HG02642 (cell line): ENCODE results near the gene ACTR3.

Experiments
- ATAC-seq: cut with Tn5 transposase; IDR thresholded peaks from one replicate; pipeline ENCODE4 v1.9.1; 2021; ENCODE audit warnings: mild to moderate bottlenecking; ENCODE audit not compliant: unreplicated experiment, poor library complexity

Gene ACTR3

DNA sequence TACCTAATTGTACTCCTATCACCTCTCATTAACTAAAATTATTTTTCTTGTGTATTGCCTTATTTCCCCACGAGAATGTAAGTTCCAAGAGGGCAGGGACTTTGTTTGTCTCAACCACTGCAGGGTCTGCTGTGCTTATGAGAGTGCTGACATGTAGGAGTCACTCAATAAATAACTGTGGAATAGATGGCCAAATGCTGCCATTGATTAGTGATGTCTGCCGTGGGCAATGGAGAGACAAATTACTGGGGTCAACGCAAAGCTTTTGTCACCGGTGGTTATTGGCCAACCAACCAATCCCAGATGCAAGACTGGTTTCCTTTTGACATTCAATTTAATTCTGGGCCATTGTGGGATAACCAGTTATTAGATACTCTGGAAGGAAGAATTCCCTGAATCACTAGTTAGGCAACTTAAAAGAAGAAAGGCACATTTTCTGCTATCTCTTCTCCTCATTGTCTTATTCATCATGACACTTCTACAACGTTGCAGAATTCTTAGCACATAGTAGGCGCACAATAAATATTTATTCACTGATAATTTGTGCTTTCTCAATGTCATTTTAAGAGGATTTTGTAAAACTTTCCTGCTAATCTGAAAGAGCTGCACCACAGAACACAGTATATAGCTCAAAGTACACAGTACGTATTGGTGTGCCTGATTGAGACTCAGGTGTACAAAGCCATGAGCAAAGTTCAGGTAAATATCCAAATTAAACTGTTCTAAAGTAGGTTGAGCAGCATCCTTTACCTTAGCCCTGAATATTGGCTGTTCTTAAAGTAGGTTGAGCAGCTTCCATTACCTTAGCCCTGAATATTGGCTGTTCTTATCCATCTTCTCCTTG, 95.9 kb downstream of the ACTR3 start:
- no peak for ATAC-seq

DNA sequence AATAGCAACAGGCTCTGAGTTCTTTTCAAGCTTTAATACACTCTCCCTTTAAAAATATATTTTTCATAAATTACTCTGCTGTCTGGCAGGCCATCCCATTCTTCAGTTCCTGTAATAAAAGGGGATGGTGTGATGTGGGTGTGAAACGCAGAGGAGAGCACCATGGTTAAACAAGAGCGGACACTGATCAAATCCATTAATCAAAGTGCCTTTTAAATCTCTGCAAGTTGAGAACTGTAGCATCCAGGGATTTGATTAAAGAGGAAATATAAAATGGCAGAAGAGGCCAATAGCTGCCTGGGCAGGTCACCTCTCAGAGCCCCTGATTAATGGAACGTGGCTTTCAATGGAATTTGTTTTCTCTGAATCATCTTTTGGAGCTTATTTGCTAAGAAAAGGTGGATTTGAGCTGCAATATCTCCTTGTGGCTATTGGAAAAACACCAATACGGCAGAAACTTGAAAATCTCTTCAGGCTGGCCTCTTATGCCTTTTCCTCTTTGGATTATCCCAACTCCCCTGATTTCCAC, 96.9 kb downstream of the ACTR3 start:
- ATAC-seq: no peak

DNA sequence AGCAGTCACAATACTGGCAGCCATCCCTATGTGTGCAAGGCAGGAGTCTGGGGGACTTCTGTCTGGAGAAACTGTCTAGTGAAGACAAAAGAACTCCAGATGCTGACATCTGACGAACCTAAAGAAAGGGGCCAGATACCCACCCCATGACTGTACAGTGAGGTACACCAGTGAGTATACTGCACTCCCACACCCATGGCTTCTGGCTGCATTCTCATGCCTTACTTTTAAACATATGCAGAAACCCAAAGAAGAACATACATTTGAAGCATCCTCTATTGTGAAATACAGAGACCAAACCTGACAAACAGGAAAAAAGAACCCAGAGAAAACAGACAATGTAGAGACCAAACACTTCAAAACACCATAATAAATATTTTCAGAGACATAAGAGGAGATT, 102.2 kb downstream of the ACTR3 start:
- no peak for ATAC-seq

DNA sequence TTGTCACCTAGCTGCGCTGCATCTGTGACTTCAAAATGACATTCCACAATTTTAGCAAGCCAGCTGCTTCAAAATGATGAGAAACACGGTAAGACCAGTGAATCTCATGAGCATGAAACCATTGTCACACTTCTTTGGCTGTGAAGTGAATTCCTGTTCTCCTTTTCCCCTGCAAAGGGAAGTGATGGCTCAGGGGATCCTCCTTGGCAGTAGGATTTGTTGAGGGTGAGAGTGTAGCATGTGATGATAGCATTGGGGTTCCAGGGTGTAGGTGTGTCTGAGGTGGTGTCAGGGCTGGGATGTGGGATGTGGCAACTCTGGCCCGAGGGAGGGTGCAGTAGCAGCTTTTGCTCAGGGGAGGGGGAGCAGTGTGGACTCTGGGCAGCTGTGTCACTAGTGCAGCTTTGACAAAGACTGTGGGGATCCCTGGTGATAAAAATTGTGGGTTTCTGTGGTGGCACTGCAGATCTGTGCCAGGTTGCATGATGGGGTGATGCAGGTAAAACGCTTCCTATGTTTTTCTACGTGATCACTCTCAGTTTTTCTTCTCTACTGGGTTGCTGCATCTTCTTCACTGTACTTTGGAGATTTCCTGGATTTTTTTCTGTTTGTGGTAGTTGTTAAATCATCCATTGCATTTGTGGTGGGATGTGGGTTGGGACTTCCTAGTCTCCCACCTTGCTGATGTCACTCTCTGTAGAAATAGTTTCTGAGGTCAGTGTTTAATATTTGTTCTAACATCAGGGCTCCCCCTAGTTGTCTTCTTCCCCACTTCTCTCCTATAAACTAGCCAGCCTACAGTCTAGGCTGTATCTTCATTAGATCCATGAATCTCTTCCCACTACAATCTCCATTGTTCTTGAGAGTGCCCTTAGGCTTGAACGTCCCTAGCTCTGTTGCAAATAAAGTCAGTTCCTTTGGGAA, 107.0 kb downstream of the ACTR3 start:
- ATAC-seq: no peak

DNA sequence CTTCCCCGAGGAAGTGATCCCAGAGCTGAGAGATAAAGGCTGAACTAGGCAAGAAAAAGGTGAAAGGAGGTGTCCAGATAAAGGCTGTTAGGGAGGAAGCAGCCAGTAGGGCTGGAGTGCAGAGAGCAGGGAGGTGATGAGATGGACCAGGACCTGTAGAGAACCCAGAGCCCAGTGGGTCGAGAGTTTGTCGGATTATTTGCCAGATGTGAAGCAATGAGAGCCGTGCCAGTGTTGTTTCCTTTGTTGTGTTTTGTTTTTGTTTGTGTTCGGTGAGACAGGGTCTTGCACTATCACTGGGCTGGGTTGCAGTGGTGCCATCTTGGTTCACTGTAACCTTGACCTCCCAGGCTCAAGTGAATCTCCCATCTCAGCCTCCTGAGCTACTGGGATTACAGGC, 111.3 kb downstream of the ACTR3 start:
- ATAC-seq: no peak

DNA sequence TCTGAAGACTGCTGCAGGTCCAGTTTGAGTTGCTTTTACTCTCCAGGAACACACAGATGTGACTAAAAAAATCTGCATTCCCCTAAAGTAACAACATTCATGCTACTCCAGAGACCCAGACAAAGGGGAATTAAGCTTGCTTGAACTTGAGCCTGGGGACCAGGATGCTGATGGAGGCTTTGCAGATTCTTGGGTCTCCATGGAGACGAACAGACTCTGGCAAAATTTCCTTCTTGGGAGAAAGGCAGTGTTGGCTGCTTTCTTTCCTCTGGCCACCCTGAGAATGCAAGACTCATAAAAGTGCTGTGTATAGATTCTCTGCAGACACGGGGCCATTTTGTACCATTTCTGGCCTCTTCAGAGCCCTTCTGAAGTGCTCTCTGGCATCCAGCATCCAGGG, 112.0 kb downstream of the ACTR3 start:
- no peak for ATAC-seq

DNA sequence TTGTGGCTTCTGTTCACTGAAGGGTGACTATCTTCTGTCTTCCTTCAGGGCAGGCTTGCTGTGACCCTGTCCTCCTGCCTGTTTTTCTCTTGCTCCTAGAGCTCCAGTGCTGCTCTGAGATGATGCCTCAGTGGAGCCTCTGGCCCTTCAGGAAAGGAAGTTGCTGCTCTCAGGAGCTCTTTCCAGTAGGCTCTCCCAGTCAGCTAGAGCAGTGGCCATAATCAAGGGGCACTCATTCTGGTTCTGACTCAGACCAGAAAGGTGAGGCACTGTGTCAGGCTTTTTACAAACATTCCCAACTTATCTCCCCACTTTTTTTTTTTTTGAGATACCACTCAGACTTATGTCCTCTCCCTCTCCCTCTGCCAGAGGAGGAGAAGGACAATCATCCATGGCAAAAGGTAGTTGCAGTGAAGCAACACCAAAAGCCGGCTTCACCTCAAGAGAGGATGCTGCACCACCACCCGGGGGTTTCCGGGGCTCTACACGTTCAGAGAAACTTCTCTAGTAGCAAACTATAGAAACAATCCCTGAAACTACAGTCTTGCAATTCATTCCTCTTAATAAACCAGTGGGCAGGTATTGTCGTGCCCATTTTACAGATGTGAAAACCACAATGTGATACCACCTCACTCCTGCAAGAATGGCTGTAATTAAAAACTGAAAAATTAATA, 115.4 kb downstream of the ACTR3 start:
- no peak for ATAC-seq

DNA sequence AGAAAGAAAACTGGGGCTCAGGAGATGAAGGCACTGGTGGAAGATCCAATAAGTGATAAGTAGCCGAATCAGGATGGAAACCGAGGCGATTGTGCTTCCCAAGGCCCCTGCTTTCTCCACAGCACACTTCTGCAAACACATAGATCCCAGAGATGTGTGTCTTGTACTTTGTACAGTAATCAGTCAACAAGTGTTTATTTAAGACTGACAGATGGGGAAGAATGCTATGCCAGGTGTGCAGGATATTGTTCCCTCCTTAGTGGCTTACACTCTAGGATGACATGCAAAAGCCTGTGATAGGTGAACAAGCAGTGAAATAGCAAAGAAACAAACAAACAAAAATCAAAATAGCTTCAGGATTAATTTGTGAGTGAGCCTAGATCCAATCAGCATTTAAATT, 116.6 kb downstream of the ACTR3 start:
- no peak for ATAC-seq

DNA sequence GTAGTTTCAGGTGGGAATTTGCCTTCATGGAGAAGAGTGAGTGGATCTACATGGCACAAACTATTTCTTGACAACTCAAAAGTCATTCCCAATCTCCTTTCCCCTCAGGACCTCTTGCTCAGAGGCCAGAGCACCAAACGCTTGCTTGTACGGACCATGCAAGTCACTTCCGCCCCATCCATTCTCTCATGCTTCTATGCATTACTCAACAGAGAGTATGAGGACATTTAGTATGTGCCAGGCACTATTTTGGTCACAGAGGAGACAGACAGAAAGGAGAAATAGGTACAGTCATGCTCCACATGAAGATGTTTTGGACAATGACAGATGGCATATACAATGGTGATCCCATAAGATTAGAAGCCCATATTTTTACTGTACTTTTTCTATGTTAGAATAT, 117.5 kb downstream of the ACTR3 start:
- ATAC-seq: no peak

DNA sequence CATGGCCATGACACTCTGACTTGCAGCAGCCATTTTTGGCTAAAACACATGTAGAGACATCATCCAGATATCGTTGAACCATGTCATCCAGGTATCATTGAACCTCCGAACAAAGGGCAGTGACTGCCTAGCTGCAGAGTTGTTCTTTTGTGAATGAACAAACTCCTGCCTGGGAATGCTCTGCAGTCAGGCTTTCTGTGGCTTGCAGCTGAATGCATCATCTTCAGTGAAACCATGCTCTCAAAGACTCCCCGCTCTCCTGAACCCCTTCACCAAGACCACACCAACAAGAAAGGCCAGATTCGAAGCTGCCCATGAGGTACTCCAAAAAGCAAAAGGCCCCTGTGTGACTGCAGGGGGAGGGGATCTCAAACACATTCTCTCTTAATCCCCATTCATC, 118.8 kb downstream of the ACTR3 start:
- no peak for ATAC-seq

DNA sequence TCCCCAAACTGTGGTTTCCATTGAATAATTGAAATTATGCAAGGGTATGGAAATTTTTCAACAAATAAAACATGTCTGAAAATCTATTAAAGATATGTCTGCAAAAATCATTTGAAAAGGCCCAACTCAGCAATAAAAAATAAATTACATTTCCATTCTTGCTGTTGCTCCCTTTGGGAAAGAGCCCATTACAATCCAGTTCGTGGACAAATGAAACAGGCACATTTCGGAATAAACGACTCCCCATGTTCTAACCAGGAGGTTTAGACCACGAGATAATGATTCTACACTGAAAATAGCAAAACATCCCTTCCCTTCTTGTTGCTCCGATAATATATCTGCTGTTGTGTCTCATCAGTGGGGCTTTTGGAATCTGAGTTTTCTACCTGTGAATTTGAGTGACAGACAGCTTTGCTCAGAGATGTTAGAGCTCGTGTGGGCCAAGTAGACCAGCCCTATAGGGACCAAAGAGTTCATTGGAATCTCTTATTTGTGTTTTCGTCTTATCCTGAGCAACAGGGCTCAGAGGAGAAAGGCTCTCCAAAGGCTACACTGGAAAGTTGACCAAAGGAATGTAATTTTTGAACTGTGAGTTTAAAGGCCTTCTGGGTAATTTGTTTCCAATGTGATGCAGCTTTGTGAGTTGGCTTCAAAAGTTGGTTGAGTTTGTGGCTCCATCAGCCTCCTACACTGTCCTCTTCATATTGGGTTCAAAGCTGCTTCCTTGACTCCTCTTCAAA, 119.5 kb downstream of the ACTR3 start:
- no peak for ATAC-seq

DNA sequence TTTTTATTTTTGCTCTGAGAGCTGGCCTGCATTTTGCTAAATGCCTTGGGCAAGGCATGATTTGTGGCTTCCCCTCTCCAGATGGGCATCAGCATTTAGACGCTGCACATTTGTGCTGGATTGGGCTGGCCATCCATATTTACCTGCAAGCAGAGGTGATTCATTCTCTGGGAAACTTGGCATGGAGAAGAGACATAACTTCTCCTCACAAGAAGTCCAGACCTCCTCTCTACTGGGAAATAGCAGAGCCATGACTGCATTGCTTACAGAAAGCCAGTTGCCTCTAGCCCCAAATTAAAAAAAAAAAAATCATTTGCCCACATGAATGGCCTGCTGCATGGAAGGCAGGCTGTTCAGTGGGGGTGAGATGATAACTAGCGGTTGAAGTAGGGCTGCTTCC, 120.1 kb downstream of the ACTR3 start:
- ATAC-seq: no peak

DNA sequence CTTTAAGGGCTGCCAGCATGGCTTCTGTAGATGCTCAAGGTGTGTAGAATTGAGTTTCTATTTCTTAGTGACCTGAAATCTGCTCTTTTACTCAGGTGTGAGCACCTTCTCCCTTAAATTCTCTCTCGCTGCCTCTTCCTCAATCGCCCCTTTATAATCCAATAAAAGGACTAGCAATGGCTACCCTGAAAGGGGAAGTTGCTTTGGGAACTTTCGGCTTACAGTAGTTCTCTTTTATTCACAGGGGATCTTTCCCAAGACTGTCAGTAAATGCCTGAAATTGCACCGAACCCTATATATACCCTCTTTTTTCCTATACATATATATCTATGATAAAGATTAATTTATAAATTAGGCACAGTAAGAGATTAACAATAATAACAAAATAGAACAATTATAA, 121.8 kb downstream of the ACTR3 start:
- ATAC-seq: no peak
